Measurements from ENCODE around the gene LYAR. TPM values are rescaled to one million over a fixed set of nuclear protein-coding genes. Genes with fewer than 3 reads are reported as not detected.

LYAR gene
- total RNA-seq, 2 experiments from 2014 or later = 25.9 to 28.1 TPM

DNA sequence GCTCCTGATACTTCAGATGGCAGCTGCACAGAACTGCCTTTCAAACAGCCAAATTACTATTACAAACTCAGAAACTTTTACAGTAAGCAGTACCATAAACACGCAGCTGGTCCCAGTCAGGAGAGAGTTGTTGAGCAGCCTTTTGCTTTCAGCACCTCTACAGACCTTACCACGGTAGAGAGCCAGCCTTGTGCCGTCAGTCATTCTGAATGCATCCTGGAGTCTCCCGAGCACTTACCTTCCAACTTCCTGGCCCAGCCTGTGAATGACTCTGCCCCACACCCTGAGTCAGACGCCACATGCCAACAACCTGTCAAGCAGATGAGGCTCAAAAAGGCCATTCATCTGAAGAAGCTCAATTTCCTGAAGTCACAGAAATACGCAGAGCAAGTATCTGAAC lies 12.5 kb upstream of the LYAR start:
- no peaks in the 10 kb centered on the region for H3K27me3 Mint-ChIP-seq

GRCh38 chr4:4302001-4302400 lies 12.0 kb upstream of the LYAR start:
- H3K27me3 Mint-ChIP-seq = no peaks in the 10 kb centered on the region
- no peak for DNase-seq
- ChIA-PET CTCF (no interaction called here), POLR2A (no interaction called here)
- no peaks in the 10 kb centered on the region for H3K9me3 Mint-ChIP-seq
- no peak overlapping the region for H3K4me3 Mint-ChIP-seq
- peaks cover 18% of the 10 kb centered on the region for H3K36me3 Mint-ChIP-seq (ENCODE audit: low read depth)
- peaks cover 7% of the 10 kb centered on the region for H3K4me1 Mint-ChIP-seq
- H3K27ac Mint-ChIP-seq = no peak overlapping the region

More for the DNA sequence above, 12.5 kb upstream of the LYAR start:
- ChIA-PET POLR2A (interaction anchor here (0.8 kb wide), 1 partner anchor 28 kb away, joined by 3 read pairs; no protein-coding TSS in a partner anchor), CTCF (no interaction called here)
- no peak overlapping the region for H3K4me3 Mint-ChIP-seq
- no peak for DNase-seq
- H3K4me1 Mint-ChIP-seq = peaks cover 7% of the 10 kb centered on the region
- H3K27ac Mint-ChIP-seq = no peak overlapping the region
- H3K9me3 Mint-ChIP-seq = no peaks in the 10 kb centered on the region
- peaks cover 22% of the 10 kb centered on the region for H3K36me3 Mint-ChIP-seq (ENCODE audit: low read depth)

DNA sequence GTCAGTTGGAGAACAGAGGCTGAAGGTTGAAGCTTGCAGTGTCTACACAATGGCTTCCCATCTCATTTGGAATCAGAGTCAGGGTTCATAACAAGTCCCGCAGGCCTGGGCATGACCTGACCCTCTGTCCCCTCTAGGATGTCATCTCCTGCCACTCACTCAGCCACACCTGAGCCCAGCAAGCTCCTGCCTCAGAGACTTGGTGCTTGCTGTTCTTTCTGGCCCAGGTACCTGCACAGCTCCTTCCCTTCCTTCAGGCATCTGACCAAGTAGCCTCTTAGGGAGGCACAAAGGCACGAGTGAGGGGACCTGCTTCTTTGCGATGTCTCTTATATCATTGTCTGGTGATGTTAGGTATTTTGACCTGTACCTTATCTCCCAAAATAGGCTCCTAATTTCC lies 9.1 kb upstream of the LYAR start:
- Mint-ChIP-seq H3K27ac (no peak overlapping the region), H3K4me3 (no peak overlapping the region)

DNA sequence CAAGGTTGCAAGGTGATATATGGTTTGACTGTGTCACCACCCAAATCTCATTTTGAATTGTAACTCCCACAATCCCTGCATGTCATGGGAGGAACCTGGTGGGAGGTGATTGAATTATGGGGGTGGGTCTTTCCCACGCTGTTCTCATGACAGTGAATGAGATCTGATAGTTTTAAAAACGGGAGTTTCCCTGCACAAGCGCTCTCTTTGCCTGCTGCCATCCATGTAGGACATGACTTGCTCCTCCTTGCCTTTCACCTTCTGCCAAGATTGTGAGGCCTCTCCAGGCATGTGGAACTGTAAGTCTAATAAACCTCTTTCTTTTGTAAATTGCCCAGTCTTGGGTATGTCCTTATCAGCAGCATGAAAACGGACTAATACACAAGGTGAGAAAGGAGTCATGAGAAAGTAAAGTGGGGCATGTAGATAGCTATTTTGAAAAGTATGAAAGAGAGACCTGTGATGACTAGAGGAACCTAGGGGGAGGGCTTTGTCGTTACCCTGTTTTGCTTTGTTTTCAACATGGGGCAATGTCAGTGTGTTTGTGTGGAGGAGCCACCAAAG lies 6.4 kb upstream of the LYAR start:
- ChIA-PET CTCF (no interaction called here), POLR2A (no interaction called here)
- Mint-ChIP-seq H3K27ac (no peak overlapping the region), H3K4me1 (peaks cover 9% of the 10 kb centered on the region), H3K9me3 (no peaks in the 10 kb centered on the region), H3K27me3 (no peaks in the 10 kb centered on the region), H3K36me3 (ENCODE audit: low read depth) (peaks cover 9% of the 10 kb centered on the region), H3K4me3 (no peak overlapping the region)
- DNase-seq = no peak

More for the DNA sequence above, 9.1 kb upstream of the LYAR start:
- ChIA-PET CTCF (interaction anchor here (0.9 to 1.1 kb wide), 2 partner anchors 9 to 11 kb away, joined by 3 read pairs; partner anchors contain the start of gene ZBTB49), POLR2A (no interaction called here)
- no peak for DNase-seq
- H3K36me3 Mint-ChIP-seq (ENCODE audit: low read depth) = peaks cover 19% of the 10 kb centered on the region
- H3K27me3 Mint-ChIP-seq = no peaks in the 10 kb centered on the region
- H3K4me1 Mint-ChIP-seq = peaks cover 5% of the 10 kb centered on the region
- H3K9me3 Mint-ChIP-seq = no peaks in the 10 kb centered on the region

GRCh38 chr4:4293279-4293678 lies 3.3 kb upstream of the LYAR start:
- no peak overlapping the region for H3K4me3 Mint-ChIP-seq
- ChIA-PET POLR2A (no interaction called here), CTCF (interaction anchor here (1.0 kb wide), 1 partner anchor 11 kb away, joined by 3 read pairs; no protein-coding TSS in a partner anchor)
- H3K27me3 Mint-ChIP-seq = no peaks in the 10 kb centered on the region
- H3K4me1 Mint-ChIP-seq = peaks cover 26% of the 10 kb centered on the region
- H3K27ac Mint-ChIP-seq = no peak overlapping the region
- DNase-seq = no peak
- no peaks in the 10 kb centered on the region for H3K9me3 Mint-ChIP-seq
- H3K36me3 Mint-ChIP-seq (ENCODE audit: low read depth) = peaks cover 12% of the 10 kb centered on the region

DNA sequence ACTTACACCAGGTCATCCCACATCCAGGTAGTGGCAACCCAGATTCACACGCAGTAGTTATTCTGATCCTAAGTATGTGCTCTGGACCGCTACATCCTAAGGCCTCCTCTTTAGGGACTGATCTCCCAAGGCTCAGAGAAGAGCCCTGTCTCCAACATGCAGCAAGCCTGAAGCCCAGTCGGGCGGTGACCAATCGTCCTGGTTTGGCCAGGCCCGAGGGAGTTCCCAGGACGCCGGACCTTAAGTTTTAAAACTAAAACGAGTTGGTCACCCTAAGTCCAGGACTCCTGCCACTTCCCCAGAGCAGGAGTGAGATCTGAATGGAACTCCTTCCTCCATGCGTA lies 385 bp downstream of the LYAR start:
- Mint-ChIP-seq H3K27me3 (no peaks in the 10 kb centered on the region), H3K36me3 (ENCODE audit: low read depth) (peaks cover 19% of the 10 kb centered on the region), H3K27ac (peak overlapping the region; percentile 94), H3K4me3 (peak overlapping the region; percentile 98), H3K4me1 (peaks cover 40% of the 10 kb centered on the region), H3K9me3 (no peaks in the 10 kb centered on the region)
- ChIA-PET CTCF (no interaction called here), POLR2A (interaction anchor here (1.4 kb wide), 1 partner anchor 41 kb away, joined by 9 read pairs; the partner anchor contains the start of gene TMEM128)
- DNase-seq = no peak

GRCh38 chr4:4289055-4289454 lies 899 bp downstream of the LYAR start:
- Mint-ChIP-seq H3K36me3 (ENCODE audit: low read depth) (peaks cover 20% of the 10 kb centered on the region), H3K27me3 (no peaks in the 10 kb centered on the region), H3K27ac (peak overlapping the region; percentile 94), H3K9me3 (no peaks in the 10 kb centered on the region), H3K4me1 (peaks cover 40% of the 10 kb centered on the region), H3K4me3 (peak overlapping the region; percentile 98)
- DNase-seq = no peak
- ChIA-PET CTCF (interaction anchor here (2.4 kb wide), 1 partner anchor 21 kb away, joined by 6 read pairs; no protein-coding TSS in a partner anchor), POLR2A (no interaction called here)

DNA sequence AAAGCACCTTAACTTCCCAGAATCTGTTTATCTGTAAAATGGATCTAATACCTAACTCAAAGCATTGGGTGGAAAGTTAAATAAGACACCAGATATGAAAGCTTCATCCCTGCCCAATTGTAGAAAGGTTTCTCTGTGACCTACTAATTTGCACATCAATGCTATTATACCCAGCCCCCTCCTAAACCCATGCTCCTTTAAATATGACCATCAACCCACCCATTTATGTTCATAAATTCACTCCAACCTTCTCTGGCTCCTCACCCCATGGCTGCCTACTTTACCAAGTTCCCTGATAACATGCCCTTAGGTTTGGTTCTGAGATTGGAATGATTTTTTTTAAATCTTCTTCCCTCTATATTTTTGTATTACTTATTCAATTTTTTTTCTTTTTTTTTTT lies 1.9 kb downstream of the LYAR start:
- H3K4me3 Mint-ChIP-seq = peak overlapping the region; percentile 17
- H3K9me3 Mint-ChIP-seq = no peaks in the 10 kb centered on the region
- POLR2A ChIA-PET = no interaction called here
- CTCF ChIA-PET = interaction anchor here (1.2 to 2.4 kb wide), 2 partner anchors 10 to 20 kb away, joined by 3 to 6 read pairs; no protein-coding TSS in a partner anchor
- H3K27me3 Mint-ChIP-seq = no peaks in the 10 kb centered on the region
- peak overlapping the region; percentile 5 for H3K27ac Mint-ChIP-seq
- DNase-seq = no peak
- H3K4me1 Mint-ChIP-seq = peaks cover 40% of the 10 kb centered on the region
- H3K36me3 Mint-ChIP-seq (ENCODE audit: low read depth) = peaks cover 23% of the 10 kb centered on the region

DNA sequence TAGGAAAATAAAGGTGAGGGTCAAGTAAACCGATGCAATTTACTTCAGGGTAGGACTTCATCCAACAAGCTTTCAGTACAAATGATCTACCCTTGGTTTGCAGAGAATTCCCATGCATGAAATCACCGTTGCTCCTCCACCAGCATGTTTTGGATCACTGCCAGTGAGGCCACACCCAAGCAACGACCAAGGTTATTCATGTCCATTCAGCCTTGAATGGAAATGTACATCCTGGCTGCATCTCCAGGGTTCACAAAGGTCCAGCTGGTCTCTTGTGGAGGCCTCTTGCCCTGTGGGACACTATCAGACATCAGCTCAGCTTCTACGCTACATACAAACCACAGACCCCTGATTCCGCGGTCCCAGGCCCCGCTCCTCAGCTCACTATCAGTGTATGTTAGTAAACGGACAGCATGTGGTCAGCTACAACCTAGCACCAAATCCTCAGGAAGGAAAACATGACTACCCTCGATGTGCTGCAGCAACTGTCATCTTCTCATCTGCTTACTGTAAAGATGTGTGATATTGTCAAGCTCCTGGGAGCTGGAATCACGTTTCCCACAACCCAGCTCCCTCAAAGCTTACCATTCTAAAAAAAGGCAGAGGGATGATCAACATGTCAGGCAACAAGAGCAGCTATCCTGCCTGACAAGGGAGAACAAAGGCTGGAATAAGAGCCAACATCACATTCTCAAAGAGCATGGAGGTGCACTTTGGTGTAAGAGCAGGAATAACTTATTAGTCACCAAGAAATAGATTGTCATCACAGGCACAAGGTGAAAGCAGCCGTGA lies 4.9 kb downstream of the LYAR start:
- Mint-ChIP-seq H3K4me3 (no peak overlapping the region), H3K27me3 (no peaks in the 10 kb centered on the region), H3K36me3 (ENCODE audit: low read depth) (peaks cover 33% of the 10 kb centered on the region), H3K4me1 (peaks cover 28% of the 10 kb centered on the region), H3K27ac (no peak overlapping the region), H3K9me3 (no peaks in the 10 kb centered on the region)
- DNase-seq = no peak
- ChIA-PET CTCF (interaction anchor here (0.6 to 1.6 kb wide), 4 partner anchors 13 to 151 kb away, joined by 3 read pairs; no protein-coding TSS in a partner anchor), POLR2A (no interaction called here)

- ChIA-PET POLR2A (no interaction called here), CTCF (interaction anchor here (1.3 to 1.9 kb wide), 2 partner anchors 14 to 19 kb away, joined by 3 to 4 read pairs; no protein-coding TSS in a partner anchor)
- H3K4me1 Mint-ChIP-seq = peaks cover 5% of the 10 kb centered on the region
- H3K27me3 Mint-ChIP-seq = no peaks in the 10 kb centered on the region
- no peak overlapping the region for H3K4me3 Mint-ChIP-seq
- H3K27ac Mint-ChIP-seq = no peak overlapping the region
- no peak for DNase-seq
- H3K36me3 Mint-ChIP-seq (ENCODE audit: low read depth) = peaks cover 44% of the 10 kb centered on the region
- no peaks in the 10 kb centered on the region for H3K9me3 Mint-ChIP-seq
Measured at GRCh38 chr4:4281787-4282186, 8.2 kb downstream of the LYAR start.

DNA sequence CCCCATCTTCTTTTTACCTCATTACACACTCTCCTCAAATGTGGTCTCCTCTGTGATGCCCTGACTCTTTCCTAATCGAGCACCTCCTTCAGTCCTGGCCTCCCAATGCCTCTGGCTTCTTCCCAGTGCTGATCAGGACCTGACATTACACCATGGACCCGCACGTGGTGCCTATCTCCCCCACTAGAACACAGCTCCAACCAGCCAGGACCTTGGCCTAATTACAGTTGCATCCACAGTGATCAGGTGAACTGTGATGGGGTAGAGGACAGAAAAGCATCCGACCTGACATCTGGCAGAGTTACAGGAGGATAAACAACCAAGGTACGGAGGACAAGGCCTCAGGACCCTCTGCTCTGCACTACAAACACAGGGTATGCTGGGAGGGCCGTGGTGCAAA lies 12.4 kb downstream of the LYAR start:
- ChIA-PET POLR2A (no interaction called here), CTCF (interaction anchor here (1.1 to 2.3 kb wide), 3 partner anchors 9 to 44 kb away, joined by 3 to 7 read pairs (median 3); no protein-coding TSS in a partner anchor)
- no peaks in the 10 kb centered on the region for H3K27me3 Mint-ChIP-seq
- H3K4me1 Mint-ChIP-seq = no peaks in the 10 kb centered on the region
- peaks cover 42% of the 10 kb centered on the region for H3K36me3 Mint-ChIP-seq (ENCODE audit: low read depth)
- H3K9me3 Mint-ChIP-seq = no peaks in the 10 kb centered on the region
- no peak overlapping the region for H3K4me3 Mint-ChIP-seq
- H3K27ac Mint-ChIP-seq = no peak overlapping the region
- DNase-seq = no peak

- H3K27ac Mint-ChIP-seq = no peak overlapping the region
- no peaks in the 10 kb centered on the region for H3K27me3 Mint-ChIP-seq
- ChIA-PET CTCF (interaction anchor here (1.2 kb wide), 1 partner anchor 26 kb away, joined by 3 read pairs; the partner anchor contains the start of gene TMEM128), POLR2A (interaction anchor here (1.0 kb wide), 1 partner anchor 29 kb away, joined by 3 read pairs; no protein-coding TSS in a partner anchor)
- peaks cover 20% of the 10 kb centered on the region for H3K4me1 Mint-ChIP-seq
- no peak for DNase-seq
- H3K9me3 Mint-ChIP-seq = no peaks in the 10 kb centered on the region
- H3K4me3 Mint-ChIP-seq = no peak overlapping the region
- H3K36me3 Mint-ChIP-seq (ENCODE audit: low read depth) = peaks cover 48% of the 10 kb centered on the region
Measured at GRCh38 chr4:4274226-4274625, 15.7 kb downstream of the LYAR start.

DNA sequence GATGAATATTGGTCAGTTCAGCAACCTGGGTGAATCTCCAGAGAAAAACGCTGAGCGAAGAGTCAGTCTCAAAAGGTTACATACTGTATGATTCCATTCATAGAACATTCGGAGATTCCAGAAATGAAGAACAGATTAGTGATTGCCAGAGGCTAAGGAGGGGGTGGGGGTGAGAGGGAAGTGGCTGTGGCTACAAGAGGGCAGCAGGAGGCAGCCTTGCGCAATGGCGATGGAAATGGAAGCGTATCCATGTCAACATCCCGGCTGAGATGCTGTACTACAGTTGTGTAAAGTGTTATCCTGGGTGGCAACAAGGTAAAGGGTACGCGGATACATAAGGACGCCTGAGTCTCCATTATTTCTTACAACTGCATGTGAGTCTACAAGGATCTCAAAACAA lies 18.0 kb downstream of the LYAR start:
- CTCF ChIA-PET = no interaction called here
- Mint-ChIP-seq H3K27me3 (no peaks in the 10 kb centered on the region), H3K27ac (peak overlapping the region; percentile 20), H3K9me3 (no peaks in the 10 kb centered on the region), H3K4me3 (no peak overlapping the region), H3K4me1 (peaks cover 28% of the 10 kb centered on the region), H3K36me3 (ENCODE audit: low read depth) (peaks cover 51% of the 10 kb centered on the region)
- POLR2A ChIA-PET = no interaction called here
- no peak for DNase-seq
